Measurements from ENCODE around the gene PIK3R1.

GRCh38 chr5:68318955-68319705 is 103.6 kb downstream of the PIK3R1 start:
- TF ChIP-seq CTCF (IDR thresholded peaks at IDR 0.05) = no peak
- TF ChIP-seq POLR2A (IDR thresholded peaks at IDR 0.05) = no peak

Measured in prostate gland (tissue), 2 donors.